PC-9 (cell line): ENCODE measurements around the gene CAPN11. TPM values are rescaled to one million over a fixed set of nuclear protein-coding genes. Genes with fewer than 3 reads are reported as not detected.

Experiments
- BruUV-seq: library from RNA; stranded (reverse); fragments of 400-500 nt; replicated peaks from 2 replicates; lab custom pipeline; 2021; lab: Mats Ljungman, UMichigan
- CTCF ChIA-PET: fragments of 300-600 bp; sonication (Branson Sonifier 250); formaldehyde crosslinking; loops from one replicate; lab custom pipeline; 2022; ENCODE audit warnings: antibody characterized with exemption; lab: Charles Lee
- POLR2A ChIA-PET: fragments of 300-600 bp; sonication (Branson Sonifier 250); formaldehyde crosslinking; loops from one replicate; lab custom pipeline; 2022; ENCODE audit warnings: antibody characterized with exemption; ENCODE audit not compliant: unreplicated experiment; lab: Charles Lee
- DNase-seq, 2 experiments: peaks; one replicate each; pipeline versions ENCODE4 v3.0.0 to v3.0.0-alpha.2; 2015 to 2022; ENCODE audit warnings: mixed read lengths in 1 of 2
- H2AFZ ChIP-seq: fragments of 200-600 bp; sonication (generic); 2 replicates; pipeline ENCODE4 v1.8.1; 2017; ENCODE audit warnings: antibody characterized with exemption
- H3F3A ChIP-seq: fragments of 200-600 bp; sonication (generic); 2 replicates; pipeline ENCODE4 v1.8.1; 2017; ENCODE audit warnings: antibody characterized with exemption, mild to moderate bottlenecking, low read depth; ENCODE audit not compliant: insufficient read depth
- H3K27ac ChIP-seq: fragments of 200-600 bp; sonication (generic); 2 replicates; pipeline ENCODE4 v1.6.1; 2016; ENCODE audit warnings: mixed run types
- H3K27me3 ChIP-seq: fragments of 200-600 bp; sonication (generic); 2 replicates; pipeline ENCODE4 v1.6.1; 2016; ENCODE audit warnings: low read depth, mixed run types; ENCODE audit not compliant: insufficient read depth
- H3K36me3 ChIP-seq: fragments of 200-600 bp; sonication (generic); 2 replicates; pipeline ENCODE4 v1.6.1; 2016; ENCODE audit warnings: low read depth, mixed run types
- H3K4me1 ChIP-seq: fragments of 200-600 bp; sonication (generic); replicated peaks from 2 replicates; pipeline ENCODE4 v1.6.1; 2016; ENCODE audit warnings: mixed run types; ENCODE audit not compliant: insufficient read depth
- H3K4me2 ChIP-seq: fragments of 200-600 bp; sonication (generic); 2 replicates; pipeline ENCODE4 v1.6.1; 2017; ENCODE audit warnings: mixed run types
- H3K4me3 ChIP-seq: fragments of 200-600 bp; sonication (generic); 2 replicates; pipeline ENCODE4 v1.6.1; 2016; ENCODE audit warnings: mixed run types
- H3K79me2 ChIP-seq: fragments of 200-600 bp; sonication (generic); 2 replicates; pipeline ENCODE4 v1.6.1; 2017; ENCODE audit warnings: low read depth, mixed run types
- H3K9me2 ChIP-seq: fragments of 200-600 bp; sonication (generic); 2 replicates; pipeline ENCODE4 v1.8.1; 2017; ENCODE audit warnings: mild to moderate bottlenecking; ENCODE audit not compliant: insufficient read depth
- H3K9me3 ChIP-seq: fragments of 200-600 bp; sonication (generic); 2 replicates; pipeline ENCODE4 v1.8.1; 2016; ENCODE audit warnings: low read depth; ENCODE audit not compliant: insufficient read depth
- H4K20me1 ChIP-seq: fragments of 200-600 bp; sonication (generic); 2 replicates; pipeline ENCODE4 v1.8.1; 2017; ENCODE audit not compliant: insufficient read depth
- CTCF ChIP-seq: fragments of 200-600 bp; sonication (generic); conservative IDR thresholded peaks from 2 replicates; pipeline ENCODE4 v1.6.1; 2017; ENCODE audit warnings: mixed run types, antibody characterized with exemption, mild to moderate bottlenecking, moderate library complexity
- EZH2 ChIP-seq: fragments of 200-600 bp; sonication (generic); IDR thresholded peaks from 2 replicates; pipeline ENCODE4 v1.8.0; 2017; ENCODE audit warnings: antibody characterized with exemption, low read depth
- intact Hi-C: fragments of 100-400 bp; cut with micrococcal nuclease; formaldehyde crosslinking; loops from one replicate; pipeline ENCODE4 v1.10.0; 2022; ENCODE audit not compliant: unreplicated experiment
- total RNA-seq: library from RNA; stranded (reverse); gene quantifications from 2 replicates; pipeline ENCODE4 v1.2.3, GENCODE V29; 2021

Gene CAPN11
- total RNA-seq, 1 experiment from 2014 or later: not detected

- Histone ChIP-seq H3K4me2 (no peak overlapping the region; the same call in 1 of the 2 replicates), H3F3A (peaks cover 24% of the 10 kb centered on the region; the same call in 1 of the 2 replicates), H3K79me2 (peaks cover 17% of the 10 kb centered on the region), H4K20me1 (peaks cover 3% of the 10 kb centered on the region; the same call in 1 of the 2 replicates), H3K36me3 (no peaks in the 10 kb centered on the region), H3K4me1 (peaks cover 35% of the 10 kb centered on the region), H3K27ac (no peak overlapping the region), H3K27me3 (no peaks in the 10 kb centered on the region), H3K9me2 (no peaks in the 10 kb centered on the region), H3K9me3 (no peaks in the 10 kb centered on the region), H3K4me3 (no peak overlapping the region), H2AFZ (no peak overlapping the region)
- ChIA-PET CTCF (interaction anchor here (0.7 kb wide), 1 partner anchor 650 kb away, joined by 3 read pairs; no protein-coding TSS in a partner anchor), POLR2A (interaction anchor here (0.6 kb wide), 1 partner anchor 21 kb away, joined by 6 read pairs; no protein-coding TSS in a partner anchor)
- intact Hi-C loops: loop anchor here (1.0 kb wide), 2 partner anchors 32 to 49 kb away; no protein-coding TSS in a partner anchor
- DNase-seq: no peak
- no peak for TF ChIP-seq CTCF
- no peak for TF ChIP-seq EZH2
- BruUV-seq: no TSS peak
Observed at GRCh38 chr6:44220913-44221290, 62.3 kb downstream of the CAPN11 start.

GRCh38 chr6:44221291-44221960 is 62.8 kb downstream of the CAPN11 start:
- ChIA-PET POLR2A (interaction anchor here (0.6 to 0.8 kb wide), 3 partner anchors 21 to 122 kb away, joined by 4 to 6 read pairs (median 5); no protein-coding TSS in a partner anchor), CTCF (interaction anchor here (0.6 to 0.7 kb wide), 5 partner anchors 25 to 228 kb away, joined by 3 to 23 read pairs (median 9); partner anchors contain the start of gene HSP90AB1)
- Histone ChIP-seq H4K20me1 (peaks cover 3% of the 10 kb centered on the region; the same call in 1 of the 2 replicates), H3K27ac (no peak overlapping the region), H3K4me2 (peak overlapping the region; percentile 53), H3K79me2 (peaks cover 17% of the 10 kb centered on the region), H3F3A (peaks cover 24% of the 10 kb centered on the region; the same call in 1 of the 2 replicates), H3K4me3 (no peak overlapping the region), H2AFZ (no peak overlapping the region), H3K27me3 (no peaks in the 10 kb centered on the region), H3K9me2 (no peaks in the 10 kb centered on the region), H3K4me1 (peaks cover 35% of the 10 kb centered on the region), H3K9me3 (no peaks in the 10 kb centered on the region), H3K36me3 (no peaks in the 10 kb centered on the region)
- no TSS peak for BruUV-seq
- intact Hi-C loops: loop anchor here (1.0 kb wide), 1 partner anchor 49 kb away; no protein-coding TSS in a partner anchor
- TF ChIP-seq EZH2 (no peak), CTCF (peak; percentile 86)
- peak; percentile 77 to 91 for DNase-seq

- H3K4me1 ChIP-seq: peaks cover 35% of the 10 kb centered on the region
- intact Hi-C loops: loop anchor here (1.0 kb wide), 1 partner anchor 50 kb away; no protein-coding TSS in a partner anchor
- BruUV-seq: no TSS peak
- H3K4me2 ChIP-seq: peak overlapping the region; percentile 53
- no peaks in the 10 kb centered on the region for H3K9me3 ChIP-seq
- H3F3A ChIP-seq: peaks cover 24% of the 10 kb centered on the region; the same call in 1 of the 2 replicates
- ChIA-PET CTCF (interaction anchor here (0.6 to 0.7 kb wide), 5 partner anchors 25 to 228 kb away, joined by 3 to 23 read pairs (median 9); partner anchors contain the start of gene HSP90AB1), POLR2A (interaction anchor here (0.7 to 0.8 kb wide), 2 partner anchors 21 to 122 kb away, joined by 4 to 5 read pairs; no protein-coding TSS in a partner anchor)
- no peaks in the 10 kb centered on the region for H3K27me3 ChIP-seq
- no peak for DNase-seq
- TF ChIP-seq EZH2 (no peak), CTCF (no peak)
- H3K27ac ChIP-seq: no peak overlapping the region
- H3K79me2 ChIP-seq: peaks cover 17% of the 10 kb centered on the region
- H4K20me1 ChIP-seq: peaks cover 3% of the 10 kb centered on the region; the same call in 1 of the 2 replicates
- no peak overlapping the region for H3K4me3 ChIP-seq
- no peaks in the 10 kb centered on the region for H3K36me3 ChIP-seq
- no peak overlapping the region for H2AFZ ChIP-seq
- no peaks in the 10 kb centered on the region for H3K9me2 ChIP-seq
Observed at GRCh38 chr6:44221961-44222335, 63.3 kb downstream of the CAPN11 start.
